Lower lobe of right lung (tissue), 2 donors: Measurements from ENCODE around the gene MYO9A. TPM values are rescaled to one million over a fixed set of nuclear protein-coding genes. Genes with fewer than 3 reads are reported as not detected.

ENCODE experiments used
- ATAC-seq, 2 donors: fragments of 200-7000 bp; cut with Tn5 transposase; one replicate each; pipeline ENCODE4 v1.9.1; 2020 to 2022; ENCODE audit warnings: mild to moderate bottlenecking in 2 of 2, moderate library complexity in 2 of 2
- DNase-seq: peaks from one replicate; pipeline ENCODE4 v3.0.0-alpha.2; 2020
- H3K27ac ChIP-seq: fragments of 200-600 bp; one replicate; pipeline ENCODE4 v1.8.0; 2022
- H3K27me3 ChIP-seq: fragments of 200-600 bp; one replicate; pipeline ENCODE4 v1.8.0; 2022; ENCODE audit warnings: low read depth
- H3K36me3 ChIP-seq: fragments of 200-600 bp; one replicate; pipeline ENCODE4 v1.8.0; 2022; ENCODE audit warnings: mild to moderate bottlenecking
- H3K4me1 ChIP-seq: fragments of 200-600 bp; one replicate; pipeline ENCODE4 v1.8.0; 2022
- H3K4me3 ChIP-seq: fragments of 200-600 bp; one replicate; pipeline ENCODE4 v1.8.0; 2022; ENCODE audit warnings: mild to moderate bottlenecking
- H3K9me3 ChIP-seq: fragments of 200-600 bp; one replicate; pipeline ENCODE4 v1.8.0; 2022
- intact Hi-C: fragments of 100-400 bp; cut with DNase I; formaldehyde crosslinking; loops from one replicate; pipeline ENCODE4 v1.11.0; 2022
- total RNA-seq: library from RNA; stranded (reverse); fragmentation: NEBNext Ultra II Directional; extraction: Animal tissue kit (Norgen Biotek cat#: 25700); gene quantifications from one replicate; pipeline ENCODE4 v1.2.1, GENCODE V29; 2021
- TF ChIP-seq, protein P1 (sequence below): fragments of 200-600 bp; IDR thresholded peaks from one replicate; pipeline ENCODE4 v1.8.0; 2022; ENCODE audit warnings: antibody characterized with exemption, mild to moderate bottlenecking
- donor health status: DM: no; HTN: yes; CAD: no; lungs with severe emphysema.

Gene MYO9A
- total RNA-seq, 1 donor from 2014 or later: 73.8 TPM

DNA sequence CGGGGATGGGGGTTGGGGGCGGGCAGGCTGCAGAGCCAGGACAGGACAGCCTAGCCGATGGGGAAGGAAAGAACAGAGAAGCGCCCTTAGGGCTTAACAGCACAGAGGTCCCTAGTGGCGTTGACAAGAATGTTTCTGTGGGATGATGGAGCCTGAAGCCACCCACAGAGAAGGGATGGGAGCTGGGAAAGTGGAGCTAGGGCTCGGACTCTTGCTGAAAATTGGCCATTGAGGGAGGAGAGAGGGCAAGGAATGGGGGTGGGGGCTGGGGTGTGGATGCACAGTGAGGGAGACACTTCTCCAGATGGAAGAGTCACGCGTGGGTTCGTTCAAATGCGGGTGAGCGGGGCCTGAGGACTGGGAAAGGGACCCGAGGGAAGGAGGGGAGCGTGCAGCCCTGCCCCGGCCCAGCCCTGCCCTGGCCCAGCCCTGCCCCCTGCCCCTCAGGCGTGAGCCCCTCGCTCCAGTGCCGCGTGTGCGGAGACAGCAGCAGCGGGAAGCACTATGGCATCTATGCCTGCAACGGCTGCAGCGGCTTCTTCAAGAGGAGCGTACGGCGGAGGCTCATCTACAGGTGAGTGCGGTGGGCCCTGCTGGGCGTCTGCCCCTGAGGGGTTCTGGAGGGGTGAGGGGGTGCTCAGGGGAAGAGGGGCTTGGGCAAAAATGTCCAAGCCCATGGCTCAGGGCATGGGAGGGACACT is 306.8 kb downstream of the MYO9A start:
- Histone ChIP-seq H3K27ac (no peak overlapping the region), H3K27me3 (no peaks in the 10 kb centered on the region), H3K36me3 (no peaks in the 10 kb centered on the region), H3K4me3 (no peak overlapping the region), H3K9me3 (no peaks in the 10 kb centered on the region), H3K4me1 (no peaks in the 10 kb centered on the region)
- no peak for DNase-seq
- intact Hi-C loops: no loop called here
- TF ChIP-seq, protein P1, sequence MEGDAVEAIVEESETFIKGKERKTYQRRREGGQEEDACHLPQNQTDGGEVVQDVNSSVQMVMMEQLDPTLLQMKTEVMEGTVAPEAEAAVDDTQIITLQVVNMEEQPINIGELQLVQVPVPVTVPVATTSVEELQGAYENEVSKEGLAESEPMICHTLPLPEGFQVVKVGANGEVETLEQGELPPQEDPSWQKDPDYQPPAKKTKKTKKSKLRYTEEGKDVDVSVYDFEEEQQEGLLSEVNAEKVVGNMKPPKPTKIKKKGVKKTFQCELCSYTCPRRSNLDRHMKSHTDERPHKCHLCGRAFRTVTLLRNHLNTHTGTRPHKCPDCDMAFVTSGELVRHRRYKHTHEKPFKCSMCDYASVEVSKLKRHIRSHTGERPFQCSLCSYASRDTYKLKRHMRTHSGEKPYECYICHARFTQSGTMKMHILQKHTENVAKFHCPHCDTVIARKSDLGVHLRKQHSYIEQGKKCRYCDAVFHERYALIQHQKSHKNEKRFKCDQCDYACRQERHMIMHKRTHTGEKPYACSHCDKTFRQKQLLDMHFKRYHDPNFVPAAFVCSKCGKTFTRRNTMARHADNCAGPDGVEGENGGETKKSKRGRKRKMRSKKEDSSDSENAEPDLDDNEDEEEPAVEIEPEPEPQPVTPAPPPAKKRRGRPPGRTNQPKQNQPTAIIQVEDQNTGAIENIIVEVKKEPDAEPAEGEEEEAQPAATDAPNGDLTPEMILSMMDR: no peak
- ATAC-seq: no peak

DNA sequence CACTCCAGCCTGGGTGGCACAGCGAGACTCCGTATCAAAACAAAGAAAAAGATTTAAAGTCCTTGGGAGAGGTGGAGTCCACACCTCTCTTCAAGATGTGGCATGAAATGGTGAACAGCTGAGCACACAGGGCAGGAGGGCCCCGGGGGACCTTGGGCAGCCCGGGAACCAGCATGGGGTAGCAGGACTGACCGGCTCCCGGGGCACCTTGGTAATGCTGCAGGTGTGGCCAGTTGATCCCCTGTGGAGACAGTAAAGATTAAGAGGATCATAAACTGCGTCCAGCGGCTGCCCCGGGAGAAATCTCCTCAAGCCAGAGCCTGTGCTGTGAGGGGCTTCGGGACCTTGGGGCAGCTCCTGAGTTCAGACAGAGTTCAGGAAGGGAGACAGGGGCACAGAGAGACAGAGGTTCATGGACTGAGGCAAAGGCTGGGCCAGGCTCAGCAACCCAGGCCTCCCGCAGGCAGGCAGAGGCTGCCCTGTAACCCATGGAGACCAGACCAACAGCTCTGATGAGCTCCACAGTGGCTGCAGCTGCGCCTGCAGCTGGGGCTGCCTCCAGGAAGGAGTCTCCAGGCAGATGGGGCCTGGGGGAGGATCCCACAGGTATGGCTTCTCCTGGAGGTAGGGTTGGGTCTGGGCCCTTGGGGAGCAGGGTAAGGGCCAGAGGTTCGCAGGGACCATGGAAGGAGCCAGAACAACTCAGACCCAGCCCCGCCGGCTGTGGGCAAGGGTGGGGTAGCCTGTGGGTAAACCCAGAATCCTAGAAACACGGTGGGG is 307.5 kb downstream of the MYO9A start, which contains the start of gene NR2E3:
Gene NR2E3 (plus strand): TSS at position 299 of the 780 bp plus-strand sequence. CDS start 190 bp downstream, at position 489.
- Histone ChIP-seq H3K4me1 (no peaks in the 10 kb centered on the region), H3K36me3 (no peaks in the 10 kb centered on the region), H3K9me3 (no peaks in the 10 kb centered on the region), H3K27ac (no peak within 1 kb of the TSS), H3K27me3 (no peaks in the 10 kb centered on the region), H3K4me3 (no peak within 1 kb of the TSS)
- TF ChIP-seq, protein P1: no peak
- intact Hi-C loops: no loop called here
- DNase-seq (no peak), ATAC-seq (no peak)

DNA sequence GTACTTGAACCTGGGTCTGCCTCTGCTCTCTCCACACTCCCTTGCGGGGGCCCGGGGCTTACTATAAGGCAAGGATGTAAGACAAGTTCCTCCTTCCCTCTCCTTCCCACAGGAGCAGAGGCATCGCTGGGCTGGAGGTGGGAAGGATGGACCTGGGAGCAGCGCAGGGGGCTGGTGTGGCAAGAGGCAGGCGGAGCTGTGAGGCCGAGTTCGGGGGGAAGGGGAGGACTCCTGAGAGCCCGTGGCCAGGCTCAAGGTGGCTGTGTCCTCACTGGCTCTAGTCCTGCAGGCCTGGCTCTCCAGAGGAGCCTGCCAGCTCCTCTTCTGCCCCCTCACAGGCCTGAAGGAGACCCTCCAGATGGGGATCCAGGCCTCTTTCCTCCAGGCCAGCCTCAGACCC is 308.6 kb downstream of the MYO9A start:
- intact Hi-C loops: no loop called here
- no peaks in the 10 kb centered on the region for H3K27me3 ChIP-seq
- H3K4me3 ChIP-seq: no peak overlapping the region
- ATAC-seq (no peak), DNase-seq (no peak)
- H3K36me3 ChIP-seq: no peaks in the 10 kb centered on the region
- H3K4me1 ChIP-seq: no peaks in the 10 kb centered on the region
- H3K27ac ChIP-seq: no peak overlapping the region
- no peaks in the 10 kb centered on the region for H3K9me3 ChIP-seq
- TF ChIP-seq, protein P1: no peak

DNA sequence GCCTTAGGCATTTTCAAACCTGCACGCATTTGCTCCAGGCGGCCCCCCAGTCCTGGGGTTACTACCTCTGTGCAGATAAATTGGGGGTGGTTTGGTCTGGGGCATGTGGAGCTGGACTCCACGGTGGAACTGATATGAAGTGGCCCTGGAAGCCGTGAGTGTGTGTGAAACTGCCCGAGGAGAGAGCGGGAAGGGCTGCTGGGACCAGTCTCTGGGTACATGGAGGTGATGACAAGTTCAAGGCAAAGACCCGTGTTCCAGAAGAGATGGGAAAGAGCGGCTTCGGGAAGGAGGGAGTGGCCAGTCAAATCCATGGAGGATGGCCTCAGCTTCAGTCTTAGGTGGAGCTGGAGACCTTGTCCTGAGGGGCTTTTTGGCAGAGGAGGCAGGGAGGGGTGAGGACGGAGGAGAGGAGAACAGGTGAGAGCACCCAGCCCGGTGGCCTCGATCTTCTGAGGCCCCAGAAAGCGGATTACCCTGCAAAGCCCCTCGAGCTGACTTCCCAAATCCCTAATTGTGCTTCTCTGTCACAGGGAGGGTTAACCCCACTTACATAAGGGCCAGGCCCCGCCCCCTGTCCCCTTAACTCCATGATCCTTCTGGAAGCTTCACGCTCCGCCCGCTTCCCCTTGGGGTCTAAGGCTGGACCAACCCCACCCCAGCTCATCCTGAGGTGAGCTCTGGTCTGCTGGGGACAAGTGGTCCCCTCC is 309.5 kb downstream of the MYO9A start:
- TF ChIP-seq, protein P1: no peak
- Histone ChIP-seq H3K9me3 (no peaks in the 10 kb centered on the region), H3K27ac (no peak overlapping the region), H3K36me3 (no peaks in the 10 kb centered on the region), H3K4me1 (no peaks in the 10 kb centered on the region), H3K27me3 (no peaks in the 10 kb centered on the region), H3K4me3 (no peak overlapping the region)
- ATAC-seq: no peak
- intact Hi-C loops: no loop called here
- no peak for DNase-seq

DNA sequence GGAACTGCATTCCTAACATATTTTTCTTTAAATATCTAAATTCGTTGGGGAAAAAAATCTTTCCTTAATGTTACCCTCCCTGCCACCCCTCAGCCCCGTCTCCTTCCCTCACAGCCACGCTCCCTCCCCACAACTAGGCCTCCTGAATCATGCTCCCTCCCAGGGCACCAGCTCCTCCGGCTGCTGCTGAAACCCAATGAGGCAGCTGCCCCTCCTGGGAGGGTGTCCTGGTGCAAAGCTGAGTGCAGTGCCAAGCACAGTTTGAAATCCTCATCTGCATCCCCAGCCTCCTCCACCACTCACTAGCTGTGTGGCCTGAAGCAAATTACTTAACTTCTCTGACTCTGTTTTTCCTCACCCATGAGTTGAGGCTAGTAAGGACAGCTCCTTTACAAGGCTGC is 310.3 kb downstream of the MYO9A start:
- no peaks in the 10 kb centered on the region for H3K36me3 ChIP-seq
- no peaks in the 10 kb centered on the region for H3K4me1 ChIP-seq
- no peak overlapping the region for H3K4me3 ChIP-seq
- H3K9me3 ChIP-seq: no peaks in the 10 kb centered on the region
- intact Hi-C loops: no loop called here
- H3K27ac ChIP-seq: no peak overlapping the region
- TF ChIP-seq, protein P1: no peak
- no peak for DNase-seq
- no peak for ATAC-seq
- no peaks in the 10 kb centered on the region for H3K27me3 ChIP-seq
